Posterior cingulate gyrus (tissue), 11 donors: ENCODE results near the gene GGT7.
A peak's percentile ranks its signal among the peaks of the same experiment; 100 is the strongest.
"Not testable (repeated sequence)": the region's sequence is repeated elsewhere in the genome, so short reads cannot be mapped to it uniquely, and the experiment has no call there.

Experiments used
- DNase-seq, 10 donors: peaks; one replicate each; pipeline versions ENCODE4 v3.0.0 to v3.0.0-alpha.2; 2020 to 2021; ENCODE audit warnings: mixed read lengths in 3 of 10
- intact Hi-C: fragments of 100-400 bp; cut with DNase I; formaldehyde crosslinking; loops from one replicate; pipeline ENCODE4 v1.15.1; 2023

The GGT7 gene

DNA sequence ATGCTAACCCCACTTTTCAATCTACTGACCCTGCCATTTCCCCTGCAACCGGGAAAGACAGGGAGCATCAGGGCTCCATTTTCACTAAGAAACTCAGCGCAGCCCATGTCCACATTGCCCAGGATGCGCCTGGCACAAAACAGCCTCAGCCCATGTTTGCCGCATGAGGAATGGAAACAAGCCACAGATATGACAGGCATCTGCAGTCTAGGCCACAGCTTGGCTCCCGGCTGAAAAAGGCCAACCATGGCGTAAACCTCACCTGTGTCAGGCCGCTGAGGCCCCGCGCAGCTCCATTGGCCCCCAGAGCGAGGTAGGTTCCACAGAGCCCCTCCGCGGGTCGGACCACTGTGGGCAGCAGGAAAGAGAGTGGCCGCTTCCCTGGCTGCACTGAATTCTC is 21.7 kb downstream of the GGT7 start:
- DNase-seq: no peak
- intact Hi-C loops: no loop called here

DNA sequence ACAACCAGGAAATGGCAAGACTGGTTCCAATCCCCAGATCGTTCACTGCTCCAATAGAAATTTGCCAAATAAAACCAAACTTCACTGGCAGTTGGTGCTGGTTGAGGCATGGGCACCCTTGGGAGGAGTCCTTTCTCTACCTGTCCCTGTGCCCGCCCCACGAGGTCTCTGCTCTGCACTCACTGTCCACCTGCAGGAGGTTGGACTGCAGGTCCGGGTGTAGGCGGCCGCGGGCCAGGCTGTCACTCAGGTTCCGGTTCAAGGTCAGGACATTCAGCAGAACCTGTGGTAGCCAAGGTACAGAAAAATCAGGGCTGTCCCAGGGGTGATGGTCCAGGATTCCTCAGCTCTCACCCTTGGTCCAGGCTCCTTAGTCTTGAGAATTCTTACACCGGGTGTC is 22.9 kb downstream of the GGT7 start:
- intact Hi-C loops: no loop called here
- DNase-seq: no peak

DNA sequence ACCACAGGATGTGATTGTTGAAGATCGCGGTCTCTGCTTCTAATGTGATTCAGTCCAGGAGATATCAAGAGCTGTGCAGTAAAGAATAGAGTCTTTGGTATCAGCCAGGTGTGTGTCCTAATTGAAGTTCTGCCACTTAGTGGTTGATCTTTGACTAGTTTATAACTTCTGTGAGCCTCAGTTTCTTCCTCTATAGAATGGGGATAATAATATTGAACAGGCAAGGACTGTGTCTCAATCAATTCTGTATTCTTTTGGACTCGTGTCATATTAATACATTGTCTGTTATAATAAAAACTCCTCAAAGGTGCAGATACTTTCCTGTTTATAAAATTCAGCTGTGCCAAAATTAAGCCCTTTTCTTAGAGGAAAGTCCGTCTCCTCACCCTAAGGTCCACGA is 24.1 kb downstream of the GGT7 start:
- intact Hi-C loops: no loop called here
- no peak for DNase-seq

DNA sequence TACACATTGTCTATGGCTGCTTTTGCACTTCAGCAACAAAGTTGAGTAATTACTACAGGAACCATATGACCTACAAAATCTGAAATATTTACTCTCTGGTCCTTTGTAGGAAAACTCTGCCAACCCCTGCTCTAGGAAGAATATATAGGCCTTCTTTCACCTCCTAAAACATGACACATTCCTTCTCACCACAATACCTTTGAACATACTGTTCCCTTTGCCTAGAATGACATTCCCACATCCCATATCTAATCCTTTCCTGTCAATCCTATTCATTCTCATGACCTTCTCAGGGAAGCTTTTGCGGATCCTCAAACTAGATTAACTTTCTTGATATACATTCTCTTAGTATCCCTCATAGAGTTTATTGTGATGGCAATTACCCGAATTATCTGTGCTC is 29.2 kb downstream of the GGT7 start:
- no peak for DNase-seq
- intact Hi-C loops: no loop called here

DNA sequence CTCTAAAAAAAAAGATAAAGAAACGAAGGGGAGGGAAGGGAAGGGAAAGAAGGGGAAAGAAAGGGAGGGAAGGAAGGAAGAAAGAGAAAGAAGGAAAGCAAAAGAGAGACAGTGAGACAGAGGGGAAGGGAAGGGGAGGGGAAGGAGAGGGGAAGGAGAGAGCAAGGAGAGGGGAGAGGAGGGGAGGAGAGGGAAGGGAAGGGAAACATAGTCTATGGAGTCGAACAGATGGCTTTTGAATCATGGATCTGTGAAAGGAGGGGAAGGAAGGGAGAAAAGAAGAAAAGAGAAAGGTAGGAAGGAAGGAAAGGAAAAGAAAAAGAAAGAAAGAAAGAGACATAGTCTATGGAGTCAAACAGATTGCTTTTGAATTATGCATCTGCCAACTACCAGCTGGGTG is 30.5 kb downstream of the GGT7 start:
- intact Hi-C loops: no loop called here
- no peak for DNase-seq

DNA sequence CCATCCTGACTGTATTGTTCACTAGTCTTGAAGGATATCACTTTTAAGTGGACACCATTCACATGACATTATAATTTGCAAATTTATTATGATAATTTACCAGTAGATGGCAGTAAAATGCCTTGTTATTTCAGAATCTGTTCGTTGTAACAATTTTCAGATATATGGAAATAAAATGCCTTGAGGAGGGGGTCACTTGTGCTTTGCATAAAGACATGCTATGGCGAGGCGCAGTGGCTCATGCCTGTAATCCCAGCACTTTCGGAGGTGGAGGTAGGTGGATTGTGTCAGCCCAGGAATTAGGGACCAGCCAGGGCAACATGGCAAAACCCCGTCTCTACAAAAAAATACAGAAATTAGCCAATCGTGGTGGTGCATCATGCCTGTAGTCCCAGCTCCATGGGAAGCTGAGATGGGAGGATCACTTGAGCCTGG is 38.2 kb downstream of the GGT7 start:
- intact Hi-C loops: loop anchor here (10.0 kb wide), 1 partner anchor 440 kb away; the partner anchor contains the start of gene MMP24OS
- no peak for DNase-seq

DNA sequence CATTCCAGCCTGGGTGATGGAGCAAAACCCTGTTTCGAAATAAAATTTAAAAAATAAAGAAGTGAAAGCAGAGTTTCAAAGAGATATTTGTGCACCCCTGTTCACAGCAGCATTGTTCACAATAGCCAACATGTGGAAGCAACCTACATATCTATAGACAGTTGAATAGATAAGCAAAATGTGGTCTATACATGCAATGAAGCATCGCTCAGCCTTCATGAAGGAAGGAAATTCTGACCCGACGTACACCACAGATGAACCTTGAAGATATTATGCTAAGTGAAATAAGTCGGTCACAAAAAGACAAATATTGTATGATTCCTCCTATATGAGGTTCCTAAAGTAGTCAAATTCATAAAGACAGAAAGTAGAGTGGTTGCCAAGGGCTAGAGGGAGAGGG is 40.7 kb downstream of the GGT7 start:
- intact Hi-C loops: loop anchor here (10.0 kb wide), 1 partner anchor 443 kb away; the partner anchor contains the start of gene MMP24OS
- DNase-seq: no peak

DNA sequence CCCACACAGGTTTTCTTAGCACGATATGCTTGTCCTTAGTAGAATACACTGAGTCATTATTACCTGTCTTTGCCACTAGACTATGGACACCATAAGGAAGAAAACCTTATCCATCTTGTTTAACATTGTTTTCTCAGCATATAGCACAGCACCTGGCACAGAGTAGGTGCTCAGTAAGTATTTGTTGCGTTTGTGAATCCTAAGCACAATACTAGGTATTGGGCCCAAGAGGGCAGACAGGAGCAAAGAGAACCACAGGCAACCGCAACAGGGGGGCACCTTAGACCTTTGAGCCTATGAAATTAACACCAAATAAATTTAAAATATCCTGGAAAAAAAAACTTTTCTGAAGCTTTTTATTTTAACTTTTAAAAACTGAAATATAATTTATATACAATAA is 43.5 kb downstream of the GGT7 start:
- intact Hi-C loops: no loop called here
- no peak for DNase-seq

DNA sequence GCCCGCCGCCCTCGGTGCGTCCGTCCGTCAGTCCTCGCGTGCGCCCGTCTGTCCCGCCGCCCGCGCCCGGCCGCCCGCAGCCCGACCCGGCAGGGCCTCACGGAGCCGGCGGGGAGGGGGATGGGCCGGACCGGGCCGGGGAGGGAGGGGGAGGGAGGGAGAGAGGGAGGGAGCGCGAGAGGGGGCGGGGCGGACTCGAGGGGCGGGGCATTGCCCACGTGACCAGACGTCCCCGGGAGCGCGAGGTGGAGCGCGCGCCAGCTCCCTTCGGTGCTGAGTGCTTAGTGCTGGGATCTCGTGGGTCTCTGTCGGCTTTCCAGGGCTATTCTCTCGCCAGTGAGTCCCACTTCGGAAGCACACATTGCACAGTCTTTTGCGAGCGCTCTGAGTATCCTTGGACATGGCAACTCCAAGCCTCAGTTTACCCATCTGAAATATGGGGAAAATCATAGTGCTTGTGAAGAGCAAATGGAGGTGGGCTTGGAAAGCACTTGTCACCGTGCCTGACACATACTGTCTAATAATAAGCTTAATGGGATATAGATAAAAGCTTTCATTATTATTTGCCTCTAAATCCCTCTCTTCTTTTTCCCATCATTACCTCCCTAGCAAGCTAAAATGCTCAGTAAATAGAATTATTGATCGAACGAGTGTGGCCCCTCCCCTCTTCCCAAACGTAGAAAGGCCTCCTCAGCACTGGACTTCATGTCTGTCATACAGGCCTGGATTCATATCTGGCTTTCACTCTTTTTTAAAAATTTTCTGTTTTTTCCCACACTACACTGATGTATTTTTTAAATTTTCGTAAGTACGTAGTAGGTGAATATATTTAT is 46.9 kb downstream of the GGT7 start, which contains the start of gene NCOA6:
NCOA6 (minus strand) TSS at position 122 of the 833 bp plus-strand sequence. CDS start 43,296 bp downstream, outside the sequence.
- intact Hi-C loops: no loop called here
- peak; percentile 79 to 97 (median 88) for DNase-seq

DNA sequence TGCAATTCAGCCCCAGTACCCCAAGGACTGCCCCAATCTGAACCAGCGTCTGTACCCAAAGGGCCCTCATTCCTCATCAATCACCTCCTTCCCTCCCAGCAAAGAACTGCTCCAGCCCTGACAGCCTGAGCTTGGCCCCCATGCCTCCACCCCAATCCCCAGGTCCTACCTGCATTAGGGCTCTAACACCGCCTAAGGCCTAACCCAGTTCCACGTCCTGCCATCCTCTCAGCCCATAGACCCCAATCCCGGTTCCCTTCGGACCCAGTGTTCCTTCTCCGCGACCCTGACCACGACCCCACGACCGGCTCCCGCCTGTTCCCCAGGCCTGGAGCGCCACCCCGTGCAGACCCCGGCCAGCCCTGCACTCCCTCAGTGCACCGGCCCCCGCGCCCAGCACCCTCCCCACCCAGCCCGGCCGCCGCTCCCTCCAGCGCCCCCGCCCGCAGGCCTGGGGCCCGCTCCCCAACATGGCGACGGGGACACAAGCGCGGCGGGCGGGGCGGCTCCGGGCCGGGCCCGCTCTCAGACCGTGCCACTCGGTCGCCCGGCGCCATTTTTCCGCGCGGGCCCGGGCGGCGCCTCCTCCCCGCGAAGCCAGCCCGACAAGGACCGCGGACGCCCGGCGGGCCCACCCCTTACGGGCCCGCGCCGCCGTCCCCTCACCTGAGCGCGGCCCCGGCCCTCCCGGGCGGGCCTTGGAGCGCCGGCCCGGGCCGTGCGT is 47.7 kb downstream of the GGT7 start:
- intact Hi-C loops: no loop called here
- DNase-seq: peak; percentile 53 to 95 (median 74)

DNA sequence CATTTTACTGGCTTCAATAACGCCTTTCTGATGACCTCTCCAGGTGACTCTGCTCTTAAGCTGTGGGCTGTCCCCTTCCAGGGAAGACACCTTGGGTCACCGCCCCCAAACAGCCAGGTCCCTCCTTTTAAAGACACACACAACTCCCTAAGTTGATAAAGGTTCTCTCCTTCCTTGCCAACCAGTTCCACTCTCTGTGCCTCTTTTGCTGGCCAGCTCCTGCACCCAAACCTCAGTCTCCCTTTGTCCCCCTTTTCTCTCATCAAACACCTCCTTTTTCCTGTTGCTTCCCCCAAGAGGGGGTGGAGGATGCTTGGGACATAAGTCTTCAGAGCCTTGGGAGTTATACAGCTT is 48.2 kb downstream of the GGT7 start:
- DNase-seq: peak in 4 of 10 donors; percentile 13 to 85 (median 20)
- intact Hi-C loops: no loop called here

DNA sequence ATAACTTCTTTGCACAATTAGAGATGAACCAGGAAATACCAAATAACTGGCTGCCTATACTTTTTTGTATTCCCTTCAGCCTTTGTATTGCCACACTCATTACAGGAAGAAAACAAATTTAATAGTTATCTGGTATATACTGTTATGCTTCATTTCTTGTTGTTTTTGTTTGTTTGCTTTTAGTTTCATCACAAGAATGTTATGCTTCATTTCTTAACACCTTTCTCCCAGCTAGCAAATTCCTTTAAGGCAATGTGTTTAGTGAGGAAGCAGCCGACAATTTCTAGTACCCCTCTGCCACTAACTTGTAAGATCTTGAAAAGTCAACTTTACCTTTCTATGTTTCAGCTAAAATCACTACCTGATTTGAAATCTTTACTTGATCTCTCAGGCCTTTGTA is 48.6 kb downstream of the GGT7 start:
- DNase-seq: no peak
- intact Hi-C loops: no loop called here

DNA sequence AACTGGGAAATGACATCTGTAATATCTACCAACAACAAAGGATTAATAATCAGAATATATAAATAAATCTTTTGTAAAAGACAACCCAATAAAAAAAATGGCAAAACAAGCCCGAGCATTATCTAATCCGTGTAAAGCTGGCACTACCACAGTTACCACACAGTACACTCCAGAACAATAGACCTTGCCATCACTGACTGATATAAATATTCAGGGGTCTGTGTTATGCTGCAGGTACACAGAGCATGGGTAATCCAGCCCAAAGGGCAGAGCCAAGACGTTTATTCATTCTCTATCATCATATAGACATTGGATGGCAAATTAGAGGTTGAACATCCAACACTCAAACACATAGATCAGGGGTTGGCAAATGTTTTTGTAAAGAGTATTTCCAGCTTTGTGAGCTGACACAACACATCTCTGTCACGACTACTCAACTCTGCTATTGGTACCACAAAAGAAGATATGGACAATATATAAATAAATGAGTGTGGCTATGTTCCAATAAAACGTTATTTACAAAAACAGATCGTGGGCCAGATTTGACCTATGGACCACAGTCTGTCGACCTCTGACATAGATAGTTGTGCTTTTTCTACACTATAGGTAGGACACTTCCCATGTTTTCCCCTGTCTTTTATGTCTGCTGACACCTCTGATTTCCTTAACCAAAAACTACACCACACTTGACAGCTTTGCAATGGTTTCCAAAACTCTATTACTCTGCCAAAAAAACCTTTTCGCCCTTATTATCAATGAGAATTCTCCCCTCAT is 51.7 kb downstream of the GGT7 start:
- intact Hi-C loops: no loop called here
- DNase-seq: no peak

DNA sequence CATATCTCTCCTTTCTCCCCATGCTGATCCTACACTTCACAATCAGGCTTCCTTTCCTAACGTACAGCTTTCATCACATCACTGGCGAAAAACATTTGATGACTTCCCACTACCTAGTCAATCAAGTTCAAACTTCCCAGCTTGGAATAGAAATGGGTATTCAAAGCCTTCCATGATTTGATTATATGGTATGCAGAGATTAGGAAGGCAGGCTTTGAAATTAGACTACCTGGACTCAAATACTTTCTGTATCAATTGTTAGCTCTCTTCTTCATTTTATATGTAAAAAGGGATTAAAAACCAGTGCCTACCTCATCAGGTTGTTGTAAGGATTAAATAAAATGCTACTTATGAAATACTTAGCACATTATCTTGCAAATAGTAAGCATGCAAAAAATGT is 54.9 kb downstream of the GGT7 start:
- DNase-seq: no peak
- intact Hi-C loops: no loop called here

DNA sequence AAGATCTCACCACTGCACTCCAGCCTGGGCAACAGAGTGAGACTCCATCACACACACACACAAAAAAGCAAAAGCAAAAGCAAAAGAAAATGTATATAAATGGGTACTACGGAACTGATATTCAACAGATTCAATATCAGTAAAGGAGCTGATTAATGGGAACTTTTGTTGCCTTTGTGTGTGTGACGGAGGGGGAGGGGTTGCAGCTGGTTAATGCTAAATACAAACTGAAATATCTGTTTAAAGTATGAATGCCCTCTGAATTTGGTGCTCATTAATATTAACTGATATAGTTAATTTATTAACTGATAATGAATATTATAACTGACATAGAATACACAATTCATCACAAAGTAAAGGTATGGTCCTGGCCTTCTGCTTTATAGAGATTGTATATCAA is 55.6 kb downstream of the GGT7 start:
- no peak for DNase-seq
- intact Hi-C loops: no loop called here

DNA sequence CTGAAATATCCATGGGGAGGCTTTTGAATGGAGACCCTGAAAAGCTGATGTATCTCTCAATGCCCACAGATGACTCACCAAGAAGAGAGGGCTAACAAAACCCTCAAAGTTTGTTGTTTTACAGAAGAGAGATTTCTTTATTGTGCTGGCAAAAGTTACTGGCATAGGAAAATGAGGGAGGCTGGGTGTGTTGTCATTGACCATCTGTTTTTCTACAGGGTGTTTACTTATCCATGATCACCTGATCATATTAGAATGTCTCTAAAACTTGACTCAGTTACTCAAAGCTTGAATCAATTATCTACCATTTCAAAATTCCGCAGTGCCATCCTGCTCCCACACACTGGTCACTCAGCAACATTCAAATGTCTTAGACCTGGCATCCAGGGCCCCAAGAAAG is 57.0 kb downstream of the GGT7 start:
- DNase-seq: no peak
- intact Hi-C loops: no loop called here

DNA sequence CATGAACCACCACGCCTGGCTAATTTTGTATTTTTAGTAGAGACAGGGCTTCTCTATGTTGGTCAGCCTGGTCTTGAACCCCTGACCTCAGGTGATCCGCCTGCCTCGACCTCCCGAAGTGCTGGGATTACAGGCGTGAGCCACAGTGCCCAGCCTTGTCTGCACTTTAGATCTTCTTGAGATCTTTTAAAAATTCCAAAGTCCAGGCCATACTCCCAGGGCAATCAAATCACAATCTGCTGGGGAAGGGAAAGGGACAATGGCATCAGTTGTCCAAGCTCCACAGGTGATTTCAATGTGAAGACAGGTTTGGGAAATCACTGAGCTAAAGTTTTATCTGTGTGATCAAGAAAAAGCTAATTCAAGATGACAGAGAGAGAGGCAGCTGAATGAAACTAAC is 64.1 kb downstream of the GGT7 start:
- intact Hi-C loops: no loop called here
- DNase-seq: no peak

DNA sequence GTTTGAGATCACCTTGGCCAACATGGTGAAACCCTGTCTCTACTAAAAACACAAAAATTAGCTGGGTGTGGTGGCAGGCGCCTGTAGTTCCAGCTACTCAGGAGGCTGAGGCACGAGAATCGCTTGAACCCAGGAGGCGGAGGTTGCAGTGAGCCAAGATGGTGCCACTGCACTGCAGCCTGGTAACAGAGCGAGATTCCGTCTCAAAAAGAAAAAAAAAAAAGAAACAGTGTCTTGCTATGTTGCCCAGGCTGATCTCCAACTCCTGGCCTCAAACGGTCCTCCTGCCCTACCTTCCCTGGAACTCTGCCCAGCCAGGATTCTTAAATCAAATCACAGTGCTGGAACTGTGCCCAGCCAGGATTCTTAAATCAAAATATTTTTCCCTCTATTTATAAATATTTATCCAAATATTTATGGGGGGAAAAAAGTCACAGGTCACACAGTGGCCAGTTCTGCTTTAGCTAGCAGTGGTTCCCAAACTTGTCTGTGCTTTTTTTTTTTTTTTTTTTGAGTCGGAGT is 64.7 kb downstream of the GGT7 start:
- intact Hi-C loops, DNase-seq: not testable (repeated sequence)

DNA sequence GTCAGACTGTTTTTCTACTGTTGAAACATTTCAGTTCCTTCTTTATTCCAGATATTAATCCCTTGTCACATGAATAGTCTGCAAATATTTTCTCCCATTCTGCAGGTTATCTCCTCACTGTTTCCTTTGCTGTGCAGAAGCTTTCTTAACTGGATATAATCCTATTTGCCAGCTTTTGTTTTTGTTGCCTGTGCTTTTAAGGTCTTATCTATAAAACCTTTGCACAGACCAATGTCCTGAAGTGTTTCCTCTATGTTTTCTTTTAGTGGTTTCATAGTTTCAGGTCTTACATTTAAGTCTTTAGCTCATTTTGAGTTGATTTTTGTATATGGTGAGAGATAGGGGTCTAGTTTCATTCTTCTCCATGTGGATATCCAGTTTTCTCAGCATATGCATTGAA is 66.4 kb downstream of the GGT7 start:
- intact Hi-C loops: no loop called here
- no peak for DNase-seq

DNA sequence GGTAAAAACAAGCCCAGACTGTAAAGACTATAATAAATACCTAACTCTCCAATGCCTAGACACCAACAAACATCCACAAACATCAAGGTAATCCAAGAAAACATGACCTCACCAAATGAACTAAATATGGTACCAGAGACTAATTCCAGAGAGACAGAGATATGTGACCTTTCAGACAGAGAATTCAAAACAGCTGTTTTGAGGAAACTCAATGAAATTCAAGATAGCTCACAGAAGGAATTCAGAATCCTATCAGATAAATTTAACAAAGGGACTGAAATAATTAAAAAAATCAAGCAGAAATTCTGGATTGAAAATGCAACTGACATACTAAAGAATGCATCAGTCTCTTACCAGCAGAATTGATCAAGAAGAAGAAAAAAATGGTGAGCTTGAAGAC is 73.8 kb downstream of the GGT7 start:
- no peak for DNase-seq
- intact Hi-C loops: no loop called here

DNA sequence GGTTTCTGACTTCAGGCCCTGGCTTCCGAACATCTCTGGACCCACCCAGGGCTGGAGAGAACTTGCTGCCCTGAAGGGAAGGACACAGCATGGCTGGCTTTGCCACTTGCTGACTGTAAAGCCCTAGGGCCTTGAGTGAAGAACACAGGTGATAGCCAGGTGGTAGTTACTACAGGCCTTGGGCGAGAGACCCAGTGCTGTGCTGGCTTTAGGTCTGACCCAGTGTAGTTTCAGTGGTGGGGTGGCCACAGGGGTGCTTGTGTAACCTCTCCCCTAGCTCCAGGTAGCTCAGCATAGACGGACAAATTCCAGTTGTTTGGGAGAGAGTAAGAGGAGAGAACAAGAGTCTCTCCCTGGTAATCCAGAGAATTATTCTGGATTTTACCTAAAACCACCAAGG is 74.3 kb downstream of the GGT7 start:
- no peak for DNase-seq
- intact Hi-C loops: no loop called here
